C4-2B (cell line): ENCODE results near the gene PPP2R5C.

ENCODE experiments used
- CTCF ChIP-seq: fragments of 450-650 bp; conservative IDR thresholded peaks from 2 replicates; pipeline ENCODE4 v1.5.1; 2017; ENCODE audit warnings: mild to moderate bottlenecking
- ZFX ChIP-seq: fragments of 450-650 bp; IDR thresholded peaks from 2 replicates; pipeline ENCODE4 v1.6.1; 2017

GRCh38 chr14:101879529-101880336, 118.2 kb downstream of the PPP2R5C start:
- TF ChIP-seq CTCF (no peak), ZFX (no peak)
